Measurements from ENCODE around the gene PTGFR.

DNA sequence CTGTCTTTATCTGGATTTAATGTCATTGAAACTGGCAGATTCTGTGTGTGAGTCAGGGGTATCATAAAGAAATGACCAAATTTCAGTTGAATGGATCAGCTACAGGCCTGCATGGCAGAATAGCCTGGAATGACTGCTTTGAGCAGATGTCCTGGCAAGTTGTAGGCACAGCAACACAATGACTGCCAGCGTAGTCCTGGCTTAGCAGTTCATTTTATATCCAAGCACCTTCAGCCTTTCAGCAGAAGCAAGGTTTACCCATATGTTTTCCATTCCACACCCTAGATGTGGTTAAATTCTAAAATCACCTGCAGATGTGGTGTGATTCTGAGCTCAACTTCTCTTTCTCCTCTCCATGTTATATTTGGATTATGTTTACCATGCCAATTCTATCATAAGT lies 22.3 kb upstream of the PTGFR start:
- TF ChIP-seq PRDM1 (tag by site-specific recombination; IDR thresholded peaks at IDR 0.05) (no peak), ZNF621 (tag by site-specific recombination; IDR thresholded peaks at IDR 0.05) (no peak), FEZF1 (tag by site-specific recombination; IDR thresholded peaks at IDR 0.05) (no peak), ZNF785 (tag by site-specific recombination; IDR thresholded peaks at IDR 0.05) (no peak)
- TF ChIP-seq, protein P1, sequence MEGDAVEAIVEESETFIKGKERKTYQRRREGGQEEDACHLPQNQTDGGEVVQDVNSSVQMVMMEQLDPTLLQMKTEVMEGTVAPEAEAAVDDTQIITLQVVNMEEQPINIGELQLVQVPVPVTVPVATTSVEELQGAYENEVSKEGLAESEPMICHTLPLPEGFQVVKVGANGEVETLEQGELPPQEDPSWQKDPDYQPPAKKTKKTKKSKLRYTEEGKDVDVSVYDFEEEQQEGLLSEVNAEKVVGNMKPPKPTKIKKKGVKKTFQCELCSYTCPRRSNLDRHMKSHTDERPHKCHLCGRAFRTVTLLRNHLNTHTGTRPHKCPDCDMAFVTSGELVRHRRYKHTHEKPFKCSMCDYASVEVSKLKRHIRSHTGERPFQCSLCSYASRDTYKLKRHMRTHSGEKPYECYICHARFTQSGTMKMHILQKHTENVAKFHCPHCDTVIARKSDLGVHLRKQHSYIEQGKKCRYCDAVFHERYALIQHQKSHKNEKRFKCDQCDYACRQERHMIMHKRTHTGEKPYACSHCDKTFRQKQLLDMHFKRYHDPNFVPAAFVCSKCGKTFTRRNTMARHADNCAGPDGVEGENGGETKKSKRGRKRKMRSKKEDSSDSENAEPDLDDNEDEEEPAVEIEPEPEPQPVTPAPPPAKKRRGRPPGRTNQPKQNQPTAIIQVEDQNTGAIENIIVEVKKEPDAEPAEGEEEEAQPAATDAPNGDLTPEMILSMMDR (tag by site-specific recombination; IDR thresholded peaks at IDR 0.05): no peak
- TF ChIP-seq, protein P2, sequence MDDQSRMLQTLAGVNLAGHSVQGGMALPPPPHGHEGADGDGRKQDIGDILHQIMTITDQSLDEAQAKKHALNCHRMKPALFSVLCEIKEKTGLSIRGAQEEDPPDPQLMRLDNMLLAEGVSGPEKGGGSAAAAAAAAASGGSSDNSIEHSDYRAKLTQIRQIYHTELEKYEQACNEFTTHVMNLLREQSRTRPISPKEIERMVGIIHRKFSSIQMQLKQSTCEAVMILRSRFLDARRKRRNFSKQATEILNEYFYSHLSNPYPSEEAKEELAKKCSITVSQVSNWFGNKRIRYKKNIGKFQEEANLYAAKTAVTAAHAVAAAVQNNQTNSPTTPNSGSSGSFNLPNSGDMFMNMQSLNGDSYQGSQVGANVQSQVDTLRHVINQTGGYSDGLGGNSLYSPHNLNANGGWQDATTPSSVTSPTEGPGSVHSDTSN (CRISPR knock-in tag; IDR thresholded peaks at IDR 0.05): no peak
- TF ChIP-seq, protein P3, sequence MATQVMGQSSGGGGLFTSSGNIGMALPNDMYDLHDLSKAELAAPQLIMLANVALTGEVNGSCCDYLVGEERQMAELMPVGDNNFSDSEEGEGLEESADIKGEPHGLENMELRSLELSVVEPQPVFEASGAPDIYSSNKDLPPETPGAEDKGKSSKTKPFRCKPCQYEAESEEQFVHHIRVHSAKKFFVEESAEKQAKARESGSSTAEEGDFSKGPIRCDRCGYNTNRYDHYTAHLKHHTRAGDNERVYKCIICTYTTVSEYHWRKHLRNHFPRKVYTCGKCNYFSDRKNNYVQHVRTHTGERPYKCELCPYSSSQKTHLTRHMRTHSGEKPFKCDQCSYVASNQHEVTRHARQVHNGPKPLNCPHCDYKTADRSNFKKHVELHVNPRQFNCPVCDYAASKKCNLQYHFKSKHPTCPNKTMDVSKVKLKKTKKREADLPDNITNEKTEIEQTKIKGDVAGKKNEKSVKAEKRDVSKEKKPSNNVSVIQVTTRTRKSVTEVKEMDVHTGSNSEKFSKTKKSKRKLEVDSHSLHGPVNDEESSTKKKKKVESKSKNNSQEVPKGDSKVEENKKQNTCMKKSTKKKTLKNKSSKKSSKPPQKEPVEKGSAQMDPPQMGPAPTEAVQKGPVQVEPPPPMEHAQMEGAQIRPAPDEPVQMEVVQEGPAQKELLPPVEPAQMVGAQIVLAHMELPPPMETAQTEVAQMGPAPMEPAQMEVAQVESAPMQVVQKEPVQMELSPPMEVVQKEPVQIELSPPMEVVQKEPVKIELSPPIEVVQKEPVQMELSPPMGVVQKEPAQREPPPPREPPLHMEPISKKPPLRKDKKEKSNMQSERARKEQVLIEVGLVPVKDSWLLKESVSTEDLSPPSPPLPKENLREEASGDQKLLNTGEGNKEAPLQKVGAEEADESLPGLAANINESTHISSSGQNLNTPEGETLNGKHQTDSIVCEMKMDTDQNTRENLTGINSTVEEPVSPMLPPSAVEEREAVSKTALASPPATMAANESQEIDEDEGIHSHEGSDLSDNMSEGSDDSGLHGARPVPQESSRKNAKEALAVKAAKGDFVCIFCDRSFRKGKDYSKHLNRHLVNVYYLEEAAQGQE (tag by site-specific recombination; IDR thresholded peaks at IDR 0.05): no peak
- TF ChIP-seq, protein P4, sequence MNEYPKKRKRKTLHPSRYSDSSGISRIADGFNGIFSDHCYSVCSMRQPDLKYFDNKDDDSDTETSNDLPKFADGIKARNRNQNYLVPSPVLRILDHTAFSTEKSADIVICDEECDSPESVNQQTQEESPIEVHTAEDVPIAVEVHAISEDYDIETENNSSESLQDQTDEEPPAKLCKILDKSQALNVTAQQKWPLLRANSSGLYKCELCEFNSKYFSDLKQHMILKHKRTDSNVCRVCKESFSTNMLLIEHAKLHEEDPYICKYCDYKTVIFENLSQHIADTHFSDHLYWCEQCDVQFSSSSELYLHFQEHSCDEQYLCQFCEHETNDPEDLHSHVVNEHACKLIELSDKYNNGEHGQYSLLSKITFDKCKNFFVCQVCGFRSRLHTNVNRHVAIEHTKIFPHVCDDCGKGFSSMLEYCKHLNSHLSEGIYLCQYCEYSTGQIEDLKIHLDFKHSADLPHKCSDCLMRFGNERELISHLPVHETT (tag by site-specific recombination; IDR thresholded peaks at IDR 0.05): no peak
- TF ChIP-seq, protein P5, sequence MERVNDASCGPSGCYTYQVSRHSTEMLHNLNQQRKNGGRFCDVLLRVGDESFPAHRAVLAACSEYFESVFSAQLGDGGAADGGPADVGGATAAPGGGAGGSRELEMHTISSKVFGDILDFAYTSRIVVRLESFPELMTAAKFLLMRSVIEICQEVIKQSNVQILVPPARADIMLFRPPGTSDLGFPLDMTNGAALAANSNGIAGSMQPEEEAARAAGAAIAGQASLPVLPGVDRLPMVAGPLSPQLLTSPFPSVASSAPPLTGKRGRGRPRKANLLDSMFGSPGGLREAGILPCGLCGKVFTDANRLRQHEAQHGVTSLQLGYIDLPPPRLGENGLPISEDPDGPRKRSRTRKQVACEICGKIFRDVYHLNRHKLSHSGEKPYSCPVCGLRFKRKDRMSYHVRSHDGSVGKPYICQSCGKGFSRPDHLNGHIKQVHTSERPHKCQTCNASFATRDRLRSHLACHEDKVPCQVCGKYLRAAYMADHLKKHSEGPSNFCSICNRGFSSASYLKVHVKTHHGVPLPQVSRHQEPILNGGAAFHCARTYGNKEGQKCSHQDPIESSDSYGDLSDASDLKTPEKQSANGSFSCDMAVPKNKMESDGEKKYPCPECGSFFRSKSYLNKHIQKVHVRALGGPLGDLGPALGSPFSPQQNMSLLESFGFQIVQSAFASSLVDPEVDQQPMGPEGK (tag by site-specific recombination; IDR thresholded peaks at IDR 0.05): no peak
- TF ChIP-seq, protein P6, sequence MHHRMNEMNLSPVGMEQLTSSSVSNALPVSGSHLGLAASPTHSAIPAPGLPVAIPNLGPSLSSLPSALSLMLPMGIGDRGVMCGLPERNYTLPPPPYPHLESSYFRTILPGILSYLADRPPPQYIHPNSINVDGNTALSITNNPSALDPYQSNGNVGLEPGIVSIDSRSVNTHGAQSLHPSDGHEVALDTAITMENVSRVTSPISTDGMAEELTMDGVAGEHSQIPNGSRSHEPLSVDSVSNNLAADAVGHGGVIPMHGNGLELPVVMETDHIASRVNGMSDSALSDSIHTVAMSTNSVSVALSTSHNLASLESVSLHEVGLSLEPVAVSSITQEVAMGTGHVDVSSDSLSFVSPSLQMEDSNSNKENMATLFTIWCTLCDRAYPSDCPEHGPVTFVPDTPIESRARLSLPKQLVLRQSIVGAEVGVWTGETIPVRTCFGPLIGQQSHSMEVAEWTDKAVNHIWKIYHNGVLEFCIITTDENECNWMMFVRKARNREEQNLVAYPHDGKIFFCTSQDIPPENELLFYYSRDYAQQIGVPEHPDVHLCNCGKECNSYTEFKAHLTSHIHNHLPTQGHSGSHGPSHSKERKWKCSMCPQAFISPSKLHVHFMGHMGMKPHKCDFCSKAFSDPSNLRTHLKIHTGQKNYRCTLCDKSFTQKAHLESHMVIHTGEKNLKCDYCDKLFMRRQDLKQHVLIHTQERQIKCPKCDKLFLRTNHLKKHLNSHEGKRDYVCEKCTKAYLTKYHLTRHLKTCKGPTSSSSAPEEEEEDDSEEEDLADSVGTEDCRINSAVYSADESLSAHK (tag by site-specific recombination; IDR thresholded peaks at IDR 0.05): no peak

Measured in HEK293 (cell line).